Colonic mucosa (tissue), 4 donors: ENCODE measurements around the gene ATXN2. TPM values are rescaled to one million over a fixed set of nuclear protein-coding genes. Genes with fewer than 3 reads are reported as not detected.

Source experiments
- DNase-seq: peaks from one replicate; pipeline ENCODE4 v3.0.0-alpha.2; 2020
- H3K27ac ChIP-seq: fragments of 200-600 bp; one replicate; pipeline ENCODE4 v1.8.0; 2021
- H3K27me3 ChIP-seq: fragments of 200-600 bp; one replicate; pipeline ENCODE4 v1.8.0; 2021
- H3K36me3 ChIP-seq: fragments of 200-600 bp; one replicate; pipeline ENCODE4 v1.8.0; 2021
- H3K4me1 ChIP-seq: fragments of 200-600 bp; one replicate; pipeline ENCODE4 v1.8.0; 2021; ENCODE audit warnings: mild to moderate bottlenecking
- H3K4me3 ChIP-seq: fragments of 200-600 bp; one replicate; pipeline ENCODE4 v1.8.0; 2021
- H3K9ac ChIP-seq, 2 donors: one replicate each; pipeline ENCODE4 v1.7.0; 2013; ENCODE audit warnings: control low read depth in 2 of 2, low read depth in 2 of 2, low read length in 2 of 2
- H3K9me3 ChIP-seq: fragments of 200-600 bp; one replicate; pipeline ENCODE4 v1.8.0; 2021
- intact Hi-C: fragments of 100-400 bp; cut with DNase I; formaldehyde crosslinking; loops from one replicate; pipeline ENCODE4 v1.14.1; 2022
- total RNA-seq, 2 donors: library from RNA; stranded (reverse); fragmentation: NEBNext Ultra II Directional in 1 of 2; extraction: Animal tissue kit (Norgen Biotek cat#: 25700) in 1 of 2; gene quantifications; one replicate each; pipeline ENCODE4 v1.2.1, GENCODE V29; 2021
- TF ChIP-seq, protein P1 (sequence below): fragments of 200-600 bp; IDR thresholded peaks from one replicate; pipeline ENCODE4 v1.8.0; 2022; ENCODE audit warnings: antibody characterized with exemption, mild to moderate bottlenecking
- donor health status: healthy.
- donor health status: DM: no; HTN: no; CAD: no.
- donor health status: DM: no; HTN: no; CAD: no.

ATXN2 gene
- total RNA-seq, 2 donors from 2014 or later = 48.7 to 55.1 TPM

DNA sequence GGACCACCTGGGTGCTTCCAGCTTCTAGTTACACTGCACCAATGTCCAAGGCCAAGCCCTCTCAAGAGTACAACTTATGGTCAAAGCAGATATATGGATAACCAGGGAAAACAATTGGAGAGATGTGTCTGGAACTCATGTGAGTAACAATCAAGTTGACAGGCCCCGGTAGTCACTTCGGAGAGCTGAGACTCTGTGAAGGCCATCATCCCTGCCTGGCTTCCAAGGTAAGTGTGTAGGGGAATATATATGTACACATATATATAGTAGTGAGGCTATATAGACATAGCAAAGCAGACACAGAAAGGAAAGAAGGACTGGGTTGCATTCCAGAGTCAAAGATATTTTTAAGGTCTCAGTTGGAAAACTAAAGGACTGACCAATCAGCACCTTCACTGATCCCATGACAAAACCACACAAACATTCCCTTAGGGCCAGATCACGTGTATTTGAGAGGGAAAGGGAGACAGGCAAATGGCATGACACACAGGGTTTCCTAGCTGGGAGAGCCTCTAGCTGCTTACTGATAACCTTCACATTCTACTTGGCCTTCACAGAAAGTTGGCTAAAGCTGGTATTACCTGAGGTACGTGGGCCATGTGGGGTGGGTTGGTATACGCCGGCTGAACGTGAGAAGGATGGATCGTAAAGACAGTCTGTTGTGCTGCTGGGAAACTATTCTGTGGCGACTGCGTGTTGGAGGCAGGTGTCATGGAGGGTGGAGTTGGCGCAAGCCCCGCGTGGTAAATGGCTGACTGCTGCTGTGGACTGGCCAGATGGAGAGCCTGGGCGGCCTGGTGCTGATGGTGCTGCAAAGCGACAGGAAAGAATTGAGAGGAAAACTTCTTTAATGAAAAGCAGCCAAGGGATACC is 143.4 kb downstream of the ATXN2 start:
- Histone ChIP-seq H3K4me3 (no peak overlapping the region), H3K27me3 (no peaks in the 10 kb centered on the region), H3K36me3 (peaks cover 20% of the 10 kb centered on the region), H3K9me3 (no peaks in the 10 kb centered on the region), H3K4me1 (no peaks in the 10 kb centered on the region), H3K9ac (no peak overlapping the region), H3K27ac (no peak overlapping the region)
- intact Hi-C loops = no loop called here
- TF ChIP-seq, protein P1, sequence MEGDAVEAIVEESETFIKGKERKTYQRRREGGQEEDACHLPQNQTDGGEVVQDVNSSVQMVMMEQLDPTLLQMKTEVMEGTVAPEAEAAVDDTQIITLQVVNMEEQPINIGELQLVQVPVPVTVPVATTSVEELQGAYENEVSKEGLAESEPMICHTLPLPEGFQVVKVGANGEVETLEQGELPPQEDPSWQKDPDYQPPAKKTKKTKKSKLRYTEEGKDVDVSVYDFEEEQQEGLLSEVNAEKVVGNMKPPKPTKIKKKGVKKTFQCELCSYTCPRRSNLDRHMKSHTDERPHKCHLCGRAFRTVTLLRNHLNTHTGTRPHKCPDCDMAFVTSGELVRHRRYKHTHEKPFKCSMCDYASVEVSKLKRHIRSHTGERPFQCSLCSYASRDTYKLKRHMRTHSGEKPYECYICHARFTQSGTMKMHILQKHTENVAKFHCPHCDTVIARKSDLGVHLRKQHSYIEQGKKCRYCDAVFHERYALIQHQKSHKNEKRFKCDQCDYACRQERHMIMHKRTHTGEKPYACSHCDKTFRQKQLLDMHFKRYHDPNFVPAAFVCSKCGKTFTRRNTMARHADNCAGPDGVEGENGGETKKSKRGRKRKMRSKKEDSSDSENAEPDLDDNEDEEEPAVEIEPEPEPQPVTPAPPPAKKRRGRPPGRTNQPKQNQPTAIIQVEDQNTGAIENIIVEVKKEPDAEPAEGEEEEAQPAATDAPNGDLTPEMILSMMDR = no peak
- DNase-seq = no peak

DNA sequence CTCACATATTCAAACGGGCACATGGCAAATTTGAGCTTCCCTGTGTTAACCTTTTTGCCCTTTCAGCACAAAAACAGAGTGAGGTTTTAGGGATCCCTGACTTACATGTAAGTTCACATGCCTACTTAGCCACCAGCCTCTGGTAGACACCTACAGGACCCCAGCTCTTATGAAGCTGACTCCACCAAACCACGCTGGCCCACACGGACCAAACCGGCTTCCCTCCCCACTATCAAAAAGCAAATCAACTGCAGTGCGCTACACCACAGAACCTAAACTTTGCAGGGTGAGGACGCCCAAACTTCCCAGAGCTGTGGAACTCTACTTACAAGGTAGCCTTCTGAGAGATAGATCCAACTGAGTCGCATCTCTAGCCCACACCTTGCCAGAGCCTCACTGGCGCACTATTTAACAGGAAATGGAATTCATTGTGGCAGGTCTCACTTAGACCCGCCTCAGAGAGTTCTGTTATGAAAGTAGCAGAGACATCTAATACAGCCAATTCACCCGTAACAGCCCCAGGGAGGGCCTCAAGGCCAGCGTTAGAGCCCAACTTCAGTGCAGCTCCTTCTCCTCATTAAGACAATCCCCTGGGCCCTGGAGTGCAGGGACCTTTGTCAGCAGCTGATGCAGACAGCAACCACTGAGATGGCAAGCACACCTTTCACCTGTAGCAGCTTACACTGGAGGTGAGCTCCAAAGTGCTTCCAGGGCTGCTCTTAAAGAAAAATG is 144.2 kb downstream of the ATXN2 start:
- no peaks in the 10 kb centered on the region for H3K4me1 ChIP-seq
- no peak for DNase-seq
- no peaks in the 10 kb centered on the region for H3K9me3 ChIP-seq
- peaks cover 23% of the 10 kb centered on the region for H3K36me3 ChIP-seq
- TF ChIP-seq, protein P1 = no peak
- H3K27me3 ChIP-seq = no peaks in the 10 kb centered on the region
- H3K4me3 ChIP-seq = no peak overlapping the region
- no peak overlapping the region for H3K27ac ChIP-seq
- intact Hi-C loops = no loop called here
- H3K9ac ChIP-seq = no peak overlapping the region

DNA sequence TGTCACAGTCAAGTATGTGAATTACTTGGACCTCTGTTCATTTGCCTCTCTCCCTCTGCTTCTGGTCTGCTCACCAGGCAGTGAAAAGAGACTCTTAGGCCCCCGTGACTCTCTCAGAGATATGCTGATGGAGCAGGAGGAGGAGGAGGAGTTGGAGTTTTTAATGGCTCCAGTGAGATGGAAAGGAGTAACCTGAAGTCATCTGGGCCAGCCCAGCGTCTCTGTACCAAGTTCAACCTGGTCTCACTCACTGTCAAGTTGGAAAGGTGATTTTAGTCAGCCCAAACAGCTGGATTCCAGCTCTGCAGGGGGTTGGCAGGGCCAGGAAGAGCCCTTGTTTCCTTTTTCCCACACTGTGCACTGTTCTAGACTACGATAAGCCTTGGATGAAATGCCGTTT is 144.8 kb downstream of the ATXN2 start:
- DNase-seq = no peak
- no peaks in the 10 kb centered on the region for H3K9me3 ChIP-seq
- intact Hi-C loops = no loop called here
- H3K27ac ChIP-seq = no peak overlapping the region
- H3K36me3 ChIP-seq = peaks cover 23% of the 10 kb centered on the region
- no peaks in the 10 kb centered on the region for H3K27me3 ChIP-seq
- H3K9ac ChIP-seq = no peak overlapping the region
- no peak overlapping the region for H3K4me3 ChIP-seq
- TF ChIP-seq, protein P1 = no peak
- no peaks in the 10 kb centered on the region for H3K4me1 ChIP-seq

DNA sequence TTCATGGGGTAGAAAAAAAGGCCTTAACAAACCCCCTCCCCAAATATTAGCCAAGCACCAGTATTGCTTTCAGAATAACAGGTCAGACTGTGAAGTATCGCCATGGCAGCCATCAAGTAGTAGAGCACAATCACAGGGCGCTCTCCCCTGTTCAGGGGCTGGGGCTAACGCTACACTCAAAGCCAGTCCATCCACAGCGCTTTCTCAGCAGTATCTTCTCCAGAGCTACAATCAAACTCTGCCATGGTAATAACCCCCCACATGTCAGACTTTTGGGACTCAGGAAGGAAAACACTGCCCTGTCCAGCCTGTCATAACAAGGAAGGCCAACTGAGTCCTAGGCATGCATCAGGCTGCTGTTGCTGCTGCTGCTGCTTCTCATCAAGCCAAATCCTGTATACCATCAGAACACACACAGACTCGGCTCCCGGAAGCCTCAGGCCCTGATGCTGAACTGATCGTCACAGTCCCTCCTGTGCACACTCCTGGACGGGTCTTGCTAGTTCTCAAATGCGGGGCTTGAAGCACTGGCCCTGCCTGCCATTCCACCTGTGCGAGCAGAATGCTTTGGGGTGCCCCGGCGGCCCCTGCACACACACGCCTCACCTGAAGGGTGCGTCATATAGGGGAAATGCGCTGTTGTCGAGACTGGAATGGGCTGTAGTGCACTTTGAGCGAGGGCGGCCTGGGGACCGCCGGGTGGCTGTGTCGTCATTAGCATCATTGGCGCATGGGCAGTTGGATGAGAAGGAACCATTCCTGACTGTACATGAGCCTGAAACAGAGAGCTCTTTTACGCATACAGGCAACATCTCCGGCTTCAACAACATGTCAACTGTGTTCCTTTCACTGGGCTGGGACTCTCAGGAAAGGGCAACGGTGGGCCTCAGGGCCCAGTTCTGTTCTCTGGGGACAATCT is 145.8 kb downstream of the ATXN2 start:
- peak; percentile 9 for DNase-seq
- intact Hi-C loops = no loop called here
- no peaks in the 10 kb centered on the region for H3K9me3 ChIP-seq
- H3K9ac ChIP-seq = no peak overlapping the region
- no peaks in the 10 kb centered on the region for H3K27me3 ChIP-seq
- H3K4me3 ChIP-seq = no peak overlapping the region
- H3K4me1 ChIP-seq = no peaks in the 10 kb centered on the region
- TF ChIP-seq, protein P1 = no peak
- H3K27ac ChIP-seq = no peak overlapping the region
- peaks cover 27% of the 10 kb centered on the region for H3K36me3 ChIP-seq

DNA sequence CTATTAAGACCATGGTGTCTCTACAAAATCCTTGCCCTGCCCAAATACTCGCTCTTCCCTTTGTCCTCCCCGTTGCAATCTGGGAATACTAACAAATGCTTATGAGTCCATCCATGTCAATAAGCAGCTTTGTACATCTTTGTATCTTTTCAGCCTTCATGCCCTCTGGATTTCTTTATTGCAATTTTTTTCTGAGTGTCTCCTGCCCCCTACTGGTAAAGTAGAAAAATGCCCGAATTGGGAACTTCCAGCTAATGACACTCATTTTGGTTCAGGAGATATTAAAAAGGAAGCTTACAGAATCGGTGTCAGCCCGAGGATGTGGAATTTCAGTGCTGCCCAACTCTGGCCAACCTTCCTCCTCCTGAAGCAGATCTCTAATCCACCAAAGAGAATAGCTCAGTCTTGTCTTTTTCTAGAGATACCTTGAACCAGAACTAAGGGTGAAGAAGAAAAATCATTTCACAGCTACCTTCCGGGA is 147.4 kb downstream of the ATXN2 start:
- Histone ChIP-seq H3K27ac (no peak overlapping the region), H3K4me1 (peaks cover 2% of the 10 kb centered on the region), H3K4me3 (no peak overlapping the region), H3K36me3 (peaks cover 20% of the 10 kb centered on the region), H3K9me3 (no peaks in the 10 kb centered on the region), H3K9ac (no peak overlapping the region), H3K27me3 (no peaks in the 10 kb centered on the region)
- TF ChIP-seq, protein P1 = peak; percentile 76
- intact Hi-C loops = loop anchor here (1.0 kb wide), 1 partner anchor 51 kb away; no protein-coding TSS in a partner anchor
- no peak for DNase-seq
